Keratinocyte (primary cell): ENCODE measurements around the gene CS. TPM values are rescaled to one million over a fixed set of nuclear protein-coding genes. Genes with fewer than 3 reads are reported as not detected.

ENCODE experiments used
- DNase-seq: peaks from one replicate; pipeline ENCODE4 v3.0.0-alpha.2; 2011; ENCODE audit warnings: low read depth, missing footprints, low spot score
- FAIRE-seq: peaks from 2 replicates; lab custom pipeline; 2011; peaks lifted over from hg19 to GRCh38; lab: Jason Lieb, UNC
- H2AFZ ChIP-seq: 2 replicates; pipeline ENCODE4 v1.6.0; 2012; ENCODE audit warnings: low read length, control low read depth, inconsistent platforms; ENCODE audit not compliant: control insufficient read depth
- H3K27ac ChIP-seq: 2 replicates; pipeline ENCODE4 v1.5.1; 2011; ENCODE audit warnings: low read length; ENCODE audit not compliant: control insufficient read depth, insufficient read depth
- H3K27me3 ChIP-seq: 3 replicates; pipeline ENCODE4 v1.6.0; 2011; ENCODE audit warnings: low read length; ENCODE audit not compliant: control insufficient read depth, insufficient read depth; ENCODE audit errors: extremely low read depth
- H3K36me3 ChIP-seq, 2 experiments: 2 replicates in 1 of 2; 3 replicates in 1 of 2; pipeline ENCODE4 v1.5.1; 2011; ENCODE audit warnings: low read length in 2 of 2, mild to moderate bottlenecking in 1 of 2; ENCODE audit not compliant: control insufficient read depth in 2 of 2, insufficient read depth in 2 of 2; ENCODE audit errors: extremely low read depth in 1 of 2
- H3K4me1 ChIP-seq: 3 replicates; pipeline ENCODE4 v1.5.1; 2011; ENCODE audit warnings: low read length; ENCODE audit not compliant: control insufficient read depth, insufficient read depth; ENCODE audit errors: extremely low read depth
- H3K4me2 ChIP-seq: 3 replicates; pipeline ENCODE4 v1.6.0; 2011; ENCODE audit warnings: low read depth, low read length; ENCODE audit not compliant: control insufficient read depth, insufficient read depth; ENCODE audit errors: extremely low read depth
- H3K4me3 ChIP-seq, 3 experiments: fragments of 200-600 bp in 1 of 3; sonication (generic) in 1 of 3; 2 replicates in 2 of 3; 3 replicates in 1 of 3; pipeline ENCODE4 v1.5.1; 2011 to 2016; ENCODE audit warnings: low read length in 3 of 3, mild to moderate bottlenecking in 3 of 3, control low read depth in 2 of 3, inconsistent platforms in 1 of 3, low read depth in 1 of 3, mixed read lengths in 1 of 3, mixed run types in 1 of 3, moderate library complexity in 1 of 3; ENCODE audit not compliant: control insufficient read depth in 2 of 3, insufficient read depth in 2 of 3; ENCODE audit errors: extremely low read depth in 1 of 3
- H3K79me2 ChIP-seq: 2 replicates; pipeline ENCODE4 v1.6.0; 2012; ENCODE audit warnings: low read length; ENCODE audit not compliant: control insufficient read depth, insufficient read depth
- H3K9ac ChIP-seq: 3 replicates; pipeline ENCODE4 v1.6.0; 2011; ENCODE audit warnings: low read length; ENCODE audit not compliant: control insufficient read depth, insufficient read depth; ENCODE audit errors: extremely low read depth
- H3K9me1 ChIP-seq: 3 replicates; pipeline ENCODE4 v1.6.0; 2011; ENCODE audit warnings: low read length; ENCODE audit not compliant: control insufficient read depth, insufficient read depth; ENCODE audit errors: extremely low read depth
- H3K9me3 ChIP-seq: 2 replicates; pipeline ENCODE4 v1.5.1; 2012; ENCODE audit warnings: low read depth, low read length; ENCODE audit not compliant: control insufficient read depth
- H4K20me1 ChIP-seq: 3 replicates; pipeline ENCODE4 v1.6.0; 2011; ENCODE audit warnings: low read length; ENCODE audit not compliant: control insufficient read depth, insufficient read depth; ENCODE audit errors: extremely low read depth
- CTCF ChIP-seq, 3 experiments: IDR thresholded peaks in 1 of 3; conservative IDR thresholded peaks in 1 of 3; optimal IDR thresholded peaks in 1 of 3; 2 replicates in 2 of 3; 3 replicates in 1 of 3; pipeline versions ENCODE3 to v1.5.1; 2011; ENCODE audit warnings: low read length in 3 of 3, mild to moderate bottlenecking in 3 of 3, moderate library complexity in 2 of 3, control low read depth in 1 of 3, inconsistent platforms in 1 of 3; ENCODE audit not compliant: insufficient read depth in 2 of 3; ENCODE audit errors: extremely low read depth in 1 of 3
- EZH2 ChIP-seq: IDR thresholded peaks from one replicate; pipeline ENCODE4 v1.6.1; 2012; ENCODE audit warnings: inconsistent platforms, mild to moderate bottlenecking, low read length, moderate library complexity
- dilution Hi-C: fragments of 300-500 bp; cut with MboI; formaldehyde crosslinking; loops from one replicate; pipeline ENCODE4 v1.7.0; 2020; ENCODE audit warnings: low sequenced_read_pairs; ENCODE audit not compliant: extremely low pct_ligation_motif_present
- polyA plus RNA-seq, 5 experiments: library from polyadenylated mRNA; depleted of rRNA in 3 of 5; stranded (reverse) in 3 of 5; stranded (forward) in 1 of 5; unstranded in 1 of 5; fragments of >200 nt; gene quantifications; 1 replicate in 1 of 5; 2 replicates in 3 of 5; 3 replicates in 1 of 5; pipeline versions ENCODE4 v1.2.1 to v1.2.3, GENCODE V29; 2011 to 2012; ENCODE audit warnings: missing spikeins in 2 of 5, low read depth in 1 of 5, low replicate concordance in 1 of 5

CS gene
- polyA plus RNA-seq, 1 donor (not counting 4 experiments of a cell fraction or from before 2014, with no cell fraction given) = 105 TPM

- H3K79me2 ChIP-seq = peaks cover 2% of the 10 kb centered on the region
- peak overlapping the region; percentile 50 to 90 (median 78) for H3K4me3 ChIP-seq
- H3K9me1 ChIP-seq = no peaks in the 10 kb centered on the region
- peak overlapping the region; percentile 93 for H3K9ac ChIP-seq
- TF ChIP-seq EZH2 (no peak), CTCF (optimal IDR thresholded peaks at IDR 0.05 in 1 of 3, IDR thresholded peaks at IDR 0.05 in 1 of 3, conservative IDR thresholded peaks at IDR 0.05 in 1 of 3; ENCODE audit: extremely low read depth in 1 of 3, insufficient read depth in 2 of 3, low read length in 3 of 3) (no peak)
- H3K4me2 ChIP-seq = peak overlapping the region; percentile 87
- DNase-seq = no peak
- FAIRE-seq = peak; percentile 20
- peaks cover 14% of the 10 kb centered on the region for H3K4me1 ChIP-seq
- no peaks in the 10 kb centered on the region for H3K27me3 ChIP-seq
- no peaks in the 10 kb centered on the region for H3K9me3 ChIP-seq
- dilution Hi-C loops = no loop called here
- H3K27ac ChIP-seq = peak overlapping the region; percentile 98
- no peaks in the 10 kb centered on the region for H4K20me1 ChIP-seq
- peak overlapping the region; percentile 95 for H2AFZ ChIP-seq
- no peaks in the 10 kb centered on the region for H3K36me3 ChIP-seq
Observed at GRCh38 chr12:56333197-56333678, 33.1 kb upstream of the CS start.

- H3K9me1 ChIP-seq = no peaks in the 10 kb centered on the region
- peak overlapping the region; percentile 98 for H3K27ac ChIP-seq
- H3K79me2 ChIP-seq = peaks cover 2% of the 10 kb centered on the region
- no peaks in the 10 kb centered on the region for H4K20me1 ChIP-seq
- peaks cover 0 to 5% of the 10 kb centered on the region in 2 experiments for H3K36me3 ChIP-seq
- H3K9ac ChIP-seq = peak overlapping the region; percentile 93
- DNase-seq = no peak
- peak overlapping the region; percentile 95 for H2AFZ ChIP-seq
- dilution Hi-C loops = no loop called here
- H3K4me3 ChIP-seq = peak overlapping the region; percentile 50 to 90 (median 78)
- H3K9me3 ChIP-seq = no peaks in the 10 kb centered on the region
- no peak for FAIRE-seq
- peaks cover 8% of the 10 kb centered on the region for H3K4me1 ChIP-seq
- peak overlapping the region; percentile 87 for H3K4me2 ChIP-seq
- no peak for TF ChIP-seq EZH2
- TF ChIP-seq CTCF (optimal IDR thresholded peaks at IDR 0.05 in 1 of 3, IDR thresholded peaks at IDR 0.05 in 1 of 3, conservative IDR thresholded peaks at IDR 0.05 in 1 of 3; ENCODE audit: extremely low read depth in 1 of 3, insufficient read depth in 2 of 3, low read length in 3 of 3) = no peak
- no peaks in the 10 kb centered on the region for H3K27me3 ChIP-seq
Observed at GRCh38 chr12:56332512-56333196, 32.5 kb upstream of the CS start.
